GM18508 (cell line): ENCODE measurements around the gene CMSS1.

Source experiments
- ATAC-seq: cut with Tn5 transposase; IDR thresholded peaks from one replicate; pipeline ENCODE4 v1.9.1; 2021; ENCODE audit warnings: moderate number of reproducible peaks; ENCODE audit not compliant: insufficient read depth, unreplicated experiment

Gene CMSS1

DNA sequence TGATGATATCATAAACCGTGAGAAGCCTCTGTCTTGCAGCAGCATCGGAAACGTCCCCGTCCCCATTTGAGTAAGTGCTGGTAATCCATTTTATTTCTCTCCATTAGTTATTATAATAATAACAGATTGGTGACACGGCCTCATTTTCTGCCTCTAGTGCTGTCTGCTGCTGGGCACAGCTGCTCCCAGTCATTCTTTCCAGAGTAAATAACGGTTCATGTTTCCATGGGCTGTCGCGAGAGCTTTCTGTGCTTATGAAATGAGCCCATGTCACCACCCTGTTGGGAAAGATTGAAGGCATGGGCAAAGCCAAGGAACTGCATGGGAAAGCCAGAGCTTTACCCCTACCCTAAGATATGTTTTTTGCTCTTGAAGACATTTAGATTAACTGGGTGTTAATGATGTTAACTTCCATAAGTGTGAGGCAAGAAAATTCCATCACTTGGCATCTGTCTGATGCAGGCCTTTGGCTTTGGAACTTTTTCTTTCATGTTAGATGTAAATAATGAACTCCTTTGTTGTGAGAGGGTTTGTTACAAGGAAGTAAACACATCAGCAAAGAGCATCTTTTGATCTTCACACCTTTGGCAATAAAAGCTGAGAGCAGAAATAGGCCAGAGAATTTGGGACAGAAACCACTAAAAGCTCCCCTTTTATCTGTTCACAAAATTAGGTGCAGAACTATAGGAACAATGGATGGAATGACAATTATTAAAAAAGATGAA lies 154.9 kb downstream of the CMSS1 start:
- no peak for ATAC-seq

DNA sequence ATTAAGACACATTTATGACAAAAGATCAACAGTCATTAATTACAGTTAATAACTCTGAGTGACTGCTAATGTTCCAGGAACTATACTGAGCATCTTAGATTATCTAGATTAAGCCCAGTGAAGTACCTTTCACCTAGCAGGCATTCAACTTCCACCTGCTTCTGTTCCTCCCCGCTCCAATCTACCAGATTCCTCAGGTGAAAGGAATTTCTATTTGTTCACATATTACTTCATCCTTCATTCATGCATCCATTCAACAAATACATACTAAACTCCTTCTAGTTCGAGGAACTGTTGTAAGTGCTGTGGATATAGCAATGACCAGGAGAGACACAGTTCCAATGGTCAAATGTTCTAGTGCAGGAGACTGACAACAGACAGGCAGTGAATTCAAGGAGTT lies 157.3 kb downstream of the CMSS1 start:
- no peak for ATAC-seq

DNA sequence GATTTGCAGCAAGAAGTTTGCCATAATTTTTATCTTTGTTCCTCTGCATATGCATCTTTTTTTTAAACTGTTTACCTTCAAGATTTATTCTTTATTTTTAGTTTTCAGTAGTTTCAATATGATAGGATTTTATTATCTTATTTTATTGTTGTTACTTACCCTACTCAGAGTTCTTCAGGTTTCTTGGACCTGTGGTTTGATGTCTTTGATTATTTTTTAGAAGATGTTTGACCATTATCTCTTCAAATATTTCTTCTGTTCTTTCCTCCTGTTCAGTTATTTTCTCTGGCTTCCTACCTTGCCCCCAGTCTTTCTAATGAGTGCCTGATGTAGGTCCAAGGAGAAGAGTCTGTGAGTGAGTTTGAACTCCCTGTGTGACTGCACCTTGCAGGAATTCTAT lies 158.9 kb downstream of the CMSS1 start:
- ATAC-seq, result no peak

DNA sequence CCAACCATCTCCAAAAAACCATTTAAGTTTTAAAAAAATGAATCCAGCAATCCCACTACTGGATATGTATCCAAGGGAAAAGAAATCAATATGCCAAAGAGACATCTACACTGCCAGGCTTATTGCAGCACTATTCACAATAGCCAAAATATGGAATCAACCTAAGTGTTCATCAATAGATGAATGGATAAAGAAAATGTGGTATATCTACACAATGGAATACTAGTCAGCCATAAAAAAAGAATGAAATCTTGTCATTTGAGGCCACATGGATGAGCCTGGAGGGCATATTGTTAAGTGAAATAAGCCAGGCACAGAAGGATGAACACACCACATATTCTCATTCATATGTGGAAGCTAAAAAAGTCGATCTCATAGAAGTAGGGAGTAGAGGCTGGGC lies 160.6 kb downstream of the CMSS1 start:
- ATAC-seq, result no peak

DNA sequence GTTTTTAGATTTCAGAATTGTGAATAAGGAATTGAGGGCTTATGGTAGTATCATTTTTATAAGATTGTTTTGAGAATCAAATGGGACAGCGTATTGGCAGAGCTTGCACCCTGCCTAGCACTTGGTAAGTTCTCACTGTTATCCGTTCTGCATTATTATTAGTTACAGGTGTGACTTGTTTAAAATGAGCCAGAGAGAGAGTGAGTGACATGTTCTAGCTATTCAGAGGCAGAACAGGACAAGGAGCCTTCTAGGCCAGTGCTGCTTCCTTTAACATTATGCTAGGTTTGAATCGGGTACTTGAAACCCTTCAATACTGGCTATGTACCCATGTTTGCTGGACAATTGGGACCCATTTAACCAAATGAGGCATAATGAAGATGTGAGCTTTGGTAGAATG lies 162.9 kb downstream of the CMSS1 start:
- ATAC-seq, result no peak

DNA sequence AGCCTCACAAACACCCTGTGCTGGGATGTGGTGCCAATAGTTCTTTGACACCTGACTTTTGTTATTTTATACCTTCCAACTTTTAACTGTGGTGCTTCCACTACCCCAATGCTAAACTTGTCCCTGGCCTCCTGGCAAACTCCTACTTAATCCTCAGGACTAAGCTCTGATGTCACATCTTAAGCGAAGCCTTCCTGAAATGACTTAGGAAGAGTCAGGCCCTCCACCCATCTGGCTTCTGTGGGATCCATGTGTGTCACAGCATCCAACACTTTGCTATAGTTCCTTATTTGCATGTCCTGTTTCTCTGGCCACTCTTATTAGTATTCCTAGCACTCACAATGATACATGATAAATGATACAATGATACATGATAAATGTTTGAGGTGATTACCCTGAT lies 163.5 kb downstream of the CMSS1 start:
- ATAC-seq, result no peak

DNA sequence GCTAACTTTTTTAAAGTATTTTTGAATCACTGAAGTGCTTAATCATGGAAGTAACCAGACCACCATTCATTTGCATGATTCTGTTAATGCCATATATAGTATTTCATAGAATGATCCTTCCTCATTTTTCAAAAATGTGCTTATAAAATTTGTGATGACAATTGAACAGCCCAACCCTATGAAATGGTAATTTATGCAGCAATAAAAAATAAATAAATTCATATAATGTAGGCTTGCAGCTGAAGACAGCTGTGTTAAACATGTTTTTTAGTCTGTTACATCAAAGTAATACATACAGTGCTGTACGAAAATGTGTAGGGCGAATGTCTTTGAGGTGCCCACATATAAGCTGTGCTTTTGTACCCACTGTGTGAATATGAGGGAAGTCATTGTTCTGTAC lies 165.0 kb downstream of the CMSS1 start:
- ATAC-seq, result no peak

DNA sequence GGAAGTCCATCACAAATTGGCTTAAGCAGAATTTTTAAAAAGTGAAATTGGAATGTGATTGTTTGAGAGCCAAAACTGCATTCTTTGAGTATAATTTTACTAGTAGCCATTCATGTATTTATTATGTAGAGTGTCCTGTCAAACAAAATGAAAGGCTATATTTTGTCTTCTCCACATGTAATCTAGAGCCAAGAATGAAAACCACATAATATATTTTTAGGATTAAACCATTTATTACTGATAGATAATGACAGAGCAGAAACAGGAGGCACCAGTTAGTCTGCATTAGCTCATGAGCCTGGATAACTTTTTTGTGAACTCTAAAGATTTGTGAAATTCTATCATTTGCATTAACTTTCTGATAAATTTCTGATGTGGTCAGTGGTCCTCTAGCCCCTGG lies 166.5 kb downstream of the CMSS1 start:
- no peak for ATAC-seq

DNA sequence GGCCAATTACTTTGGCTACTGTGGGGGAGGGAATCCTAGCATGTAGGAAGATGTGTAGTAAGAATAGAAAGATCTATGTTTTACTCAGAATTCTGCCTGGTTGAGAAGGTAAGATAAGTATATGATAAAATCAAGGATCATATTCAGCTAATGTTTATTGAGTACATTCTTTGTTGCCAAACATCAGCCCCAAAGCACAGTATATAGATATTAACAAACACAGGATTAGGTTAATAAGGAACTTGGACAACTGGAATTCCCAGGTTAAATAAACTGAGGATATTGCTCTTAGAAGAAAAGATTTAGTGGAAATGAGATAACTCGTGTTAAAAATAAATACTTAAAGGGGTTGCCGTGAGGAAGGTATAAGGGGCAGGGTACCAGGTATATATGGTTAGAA lies 167.0 kb downstream of the CMSS1 start:
- ATAC-seq, result no peak

DNA sequence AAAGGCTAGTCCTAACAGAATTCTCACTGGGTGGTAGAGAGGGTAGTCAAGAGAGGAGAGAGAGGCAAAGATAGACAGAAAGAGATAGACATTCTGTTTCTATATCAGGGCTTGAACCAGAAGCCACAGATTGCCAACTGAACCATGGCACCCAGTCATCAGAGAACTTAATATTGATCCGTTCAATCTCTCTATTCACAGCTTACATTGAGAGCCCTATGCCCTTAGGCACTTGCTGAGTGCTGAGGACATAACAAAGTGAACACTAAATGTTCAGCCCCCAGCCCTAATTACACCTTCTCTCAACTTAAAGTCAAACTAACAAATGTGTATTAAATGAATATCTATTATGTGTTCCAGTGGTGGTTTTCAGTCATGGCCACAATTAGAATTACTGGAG lies 172.5 kb downstream of the CMSS1 start:
- ATAC-seq, result no peak

DNA sequence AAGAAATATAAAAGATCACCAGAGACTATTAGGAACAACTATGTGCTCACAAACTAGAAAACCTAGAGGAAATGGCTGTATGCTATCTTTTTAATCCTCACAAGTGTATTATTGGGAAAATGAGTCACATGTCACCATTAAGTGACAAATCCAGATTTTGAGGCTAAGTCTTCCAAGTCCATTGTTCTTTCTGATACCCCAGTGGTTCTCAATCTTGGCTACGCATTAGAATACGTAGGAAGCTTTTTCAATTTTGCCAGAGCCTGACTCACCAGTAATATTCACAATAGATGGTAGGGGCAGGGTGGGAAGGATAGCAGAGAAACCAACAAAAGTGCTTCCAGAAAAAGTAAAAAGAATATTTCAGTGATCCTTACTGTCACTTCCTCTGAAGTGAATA lies 179.6 kb downstream of the CMSS1 start:
- ATAC-seq, result no peak

DNA sequence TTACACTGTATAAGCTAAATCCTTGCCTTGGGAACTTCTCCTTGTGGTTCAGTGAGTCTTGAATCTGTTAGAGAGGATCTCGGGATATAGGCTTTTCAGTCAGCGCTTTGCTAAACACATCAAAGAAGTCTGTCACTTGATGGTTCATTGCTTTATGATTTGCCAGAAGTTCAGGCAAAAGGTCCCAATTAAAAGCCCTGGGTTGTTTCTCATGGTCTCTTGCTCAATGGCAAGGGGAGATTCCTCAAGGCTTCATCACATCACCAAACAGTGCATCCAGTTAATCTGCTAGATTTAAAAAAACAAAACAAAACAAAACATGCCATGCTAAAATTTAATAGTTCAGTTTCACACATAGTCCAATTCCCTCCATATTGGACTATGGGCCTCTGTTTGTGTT lies 181.9 kb downstream of the CMSS1 start:
- no peak for ATAC-seq

DNA sequence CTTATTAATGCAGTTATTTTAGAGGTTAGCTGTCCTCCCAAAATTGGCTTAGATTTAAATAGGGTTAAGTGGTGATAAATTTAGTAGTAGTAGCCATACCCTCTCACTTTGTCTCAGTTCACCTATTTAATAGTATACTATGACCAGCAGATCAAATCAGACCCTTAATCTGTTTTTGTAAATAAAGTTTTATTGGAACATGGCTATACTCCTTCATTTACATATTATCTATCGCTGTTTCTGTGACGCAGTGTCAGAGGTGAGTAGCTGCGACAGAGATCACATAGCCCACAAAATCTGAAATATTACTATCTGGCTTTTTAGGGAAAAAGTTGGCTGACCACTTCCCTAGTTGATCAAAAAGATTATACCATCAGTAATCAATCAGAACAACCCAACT lies 183.4 kb downstream of the CMSS1 start:
- ATAC-seq, result no peak

DNA sequence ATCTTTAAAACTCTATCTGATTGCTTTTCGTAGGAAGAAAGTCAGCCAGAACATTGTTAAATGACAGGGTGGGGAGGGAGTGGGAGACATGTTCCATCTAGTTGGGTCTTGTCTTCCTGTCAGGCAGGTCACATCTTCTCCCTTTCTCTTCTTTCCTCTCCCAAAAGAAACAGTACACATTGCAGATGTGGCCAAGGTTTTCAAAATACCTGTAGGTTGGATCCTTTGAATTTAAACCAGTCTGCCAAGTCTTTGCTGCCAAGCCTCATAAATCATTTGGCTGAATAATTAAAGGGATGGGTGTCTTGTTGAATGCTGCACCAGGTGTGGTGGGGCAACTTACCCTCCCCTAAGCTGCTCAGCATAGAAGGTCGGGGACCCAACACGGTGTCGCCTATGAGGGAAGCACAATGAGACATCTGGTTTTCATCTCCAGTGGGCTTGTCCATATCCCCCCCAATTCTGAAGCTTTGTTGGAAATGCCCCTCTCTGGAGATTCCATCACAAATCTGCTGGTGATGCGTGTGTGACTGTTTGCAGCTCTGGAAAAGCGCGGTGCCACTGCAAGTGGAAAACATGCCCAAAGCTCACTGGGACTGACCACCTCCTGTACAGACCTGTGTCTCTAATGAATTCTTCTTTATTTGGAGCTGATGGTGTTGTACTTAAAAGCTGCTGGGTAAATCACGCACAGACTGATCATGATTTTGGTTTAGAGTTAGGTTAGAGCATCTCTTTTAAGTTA lies 184.0 kb downstream of the CMSS1 start:
- ATAC-seq, result no peak

DNA sequence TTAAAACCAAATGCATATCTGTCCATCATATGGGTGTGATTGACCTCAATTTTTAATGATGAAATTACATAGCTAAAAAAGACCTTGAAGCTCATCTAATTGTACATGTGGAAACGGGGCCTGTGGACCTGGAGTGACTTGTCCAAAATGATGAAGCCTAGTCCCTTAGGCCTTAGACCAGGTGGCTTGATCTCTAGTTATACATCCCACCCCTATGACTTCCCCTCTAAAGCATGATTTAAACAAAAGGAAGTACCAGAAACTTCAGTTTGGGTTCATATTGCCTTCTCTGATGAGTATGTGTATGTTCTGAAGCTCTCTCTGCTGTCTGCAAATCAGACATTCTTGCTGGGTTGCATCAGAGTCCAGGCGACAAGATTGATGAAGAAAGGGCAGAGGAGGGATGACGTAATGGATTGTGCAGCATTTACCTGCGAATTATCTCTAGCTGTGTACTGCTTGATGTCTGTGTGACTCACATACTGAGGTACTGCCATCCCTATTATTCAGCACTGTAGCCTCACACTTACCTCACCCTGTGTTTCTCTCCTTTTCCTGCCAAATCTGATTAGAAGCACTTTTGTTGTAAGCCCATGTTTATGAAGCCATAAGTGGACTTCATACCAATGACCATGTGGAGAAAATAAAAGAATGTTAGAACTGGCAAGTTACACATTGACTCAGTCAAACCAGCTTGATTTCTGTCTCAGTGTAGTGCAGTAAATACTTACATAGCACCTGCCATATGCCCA lies 185.1 kb downstream of the CMSS1 start:
- no peak for ATAC-seq

DNA sequence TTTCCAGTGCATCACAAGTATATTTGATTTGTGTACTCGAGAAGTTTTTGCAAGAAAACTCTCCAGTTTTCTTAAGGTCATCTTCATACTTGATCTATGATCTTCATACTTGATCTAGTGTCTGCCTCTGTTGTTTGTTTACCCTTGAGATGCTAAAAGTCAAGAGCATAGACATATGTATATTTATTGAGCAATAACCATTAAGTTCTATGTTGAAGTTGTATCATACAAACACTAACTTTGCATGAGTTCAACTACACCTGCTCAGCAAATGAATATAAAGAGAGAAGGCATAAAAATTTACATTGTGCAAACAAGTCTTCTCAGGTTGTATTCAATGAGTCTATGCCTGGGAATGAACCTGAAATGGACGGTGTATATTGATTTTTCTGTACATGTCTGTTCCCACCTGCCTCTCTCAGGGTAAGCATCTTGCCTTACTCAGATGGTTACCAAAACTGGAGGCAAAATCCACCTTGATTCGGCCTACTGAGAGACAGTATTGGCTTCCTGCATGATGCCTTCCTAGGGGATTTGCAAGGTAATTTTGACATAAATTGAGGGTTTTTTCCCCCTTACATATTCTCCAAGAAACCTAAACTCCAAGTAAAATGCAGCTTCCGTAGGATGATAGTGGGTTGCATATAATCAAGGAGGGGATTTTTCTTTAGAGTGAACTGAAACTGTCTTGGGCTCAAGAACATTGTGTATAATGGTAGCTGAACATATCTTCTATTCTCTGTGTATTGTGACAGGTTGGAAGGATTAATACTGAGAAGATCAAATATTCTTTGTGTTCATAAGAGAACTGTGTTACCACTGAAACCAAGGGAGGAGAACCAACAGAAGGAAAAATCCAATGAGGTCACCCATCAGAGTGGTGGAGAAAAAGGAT lies 186.2 kb downstream of the CMSS1 start:
- no peak for ATAC-seq

DNA sequence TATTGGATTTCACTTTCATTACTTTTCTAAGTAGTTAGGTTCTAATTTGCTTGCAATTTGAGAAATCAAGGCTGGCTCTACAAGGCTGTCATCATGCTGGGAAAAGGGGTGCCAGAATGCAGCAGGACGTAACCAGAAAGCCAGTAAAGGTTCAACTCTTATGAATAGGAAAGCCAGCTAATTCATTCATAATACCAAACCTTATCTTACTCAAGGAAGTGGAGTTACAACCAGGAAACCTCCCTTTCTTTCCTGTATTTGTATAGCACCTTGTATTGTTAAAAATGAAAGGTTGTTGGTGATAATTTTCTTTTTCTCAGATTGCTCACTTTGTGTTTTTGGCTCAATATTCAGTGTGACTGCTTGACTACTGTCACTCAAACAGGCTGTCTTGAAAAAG lies 187.3 kb downstream of the CMSS1 start:
- ATAC-seq, result no peak

DNA sequence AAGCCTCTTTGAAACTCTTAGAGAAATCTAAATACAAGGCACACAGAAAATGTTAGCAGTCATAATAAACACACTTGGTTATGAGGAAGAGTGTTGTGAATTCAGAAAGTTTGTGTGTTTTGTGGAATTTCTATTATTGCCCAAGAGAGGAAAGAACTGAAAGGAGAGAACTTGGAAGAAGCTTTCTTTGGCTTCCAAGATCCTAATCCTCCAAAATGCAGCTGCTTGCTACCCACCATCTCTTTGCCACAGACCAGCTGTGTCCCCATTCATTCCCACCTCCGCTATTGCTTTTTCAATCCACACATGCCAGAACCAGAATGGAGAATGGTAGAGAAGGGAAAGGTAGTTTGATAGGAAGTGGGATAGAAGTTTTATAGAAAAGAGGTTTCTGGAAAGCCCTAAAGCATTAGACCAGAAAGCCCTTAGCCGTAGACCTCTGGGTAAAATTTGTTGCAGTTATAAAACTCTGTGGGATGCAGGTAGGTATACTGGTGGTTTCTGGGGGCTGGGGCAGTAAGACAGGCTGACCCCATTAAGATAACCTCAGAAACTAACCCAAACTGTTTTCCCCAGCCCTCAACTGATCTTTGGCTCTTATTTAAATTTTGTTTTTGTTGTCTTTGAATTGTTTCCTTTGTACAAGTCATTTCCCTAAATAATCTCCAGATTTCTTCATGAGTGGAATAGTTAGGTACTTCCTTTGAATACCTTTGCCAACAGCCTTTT lies 188.2 kb downstream of the CMSS1 start:
- ATAC-seq, result no peak

DNA sequence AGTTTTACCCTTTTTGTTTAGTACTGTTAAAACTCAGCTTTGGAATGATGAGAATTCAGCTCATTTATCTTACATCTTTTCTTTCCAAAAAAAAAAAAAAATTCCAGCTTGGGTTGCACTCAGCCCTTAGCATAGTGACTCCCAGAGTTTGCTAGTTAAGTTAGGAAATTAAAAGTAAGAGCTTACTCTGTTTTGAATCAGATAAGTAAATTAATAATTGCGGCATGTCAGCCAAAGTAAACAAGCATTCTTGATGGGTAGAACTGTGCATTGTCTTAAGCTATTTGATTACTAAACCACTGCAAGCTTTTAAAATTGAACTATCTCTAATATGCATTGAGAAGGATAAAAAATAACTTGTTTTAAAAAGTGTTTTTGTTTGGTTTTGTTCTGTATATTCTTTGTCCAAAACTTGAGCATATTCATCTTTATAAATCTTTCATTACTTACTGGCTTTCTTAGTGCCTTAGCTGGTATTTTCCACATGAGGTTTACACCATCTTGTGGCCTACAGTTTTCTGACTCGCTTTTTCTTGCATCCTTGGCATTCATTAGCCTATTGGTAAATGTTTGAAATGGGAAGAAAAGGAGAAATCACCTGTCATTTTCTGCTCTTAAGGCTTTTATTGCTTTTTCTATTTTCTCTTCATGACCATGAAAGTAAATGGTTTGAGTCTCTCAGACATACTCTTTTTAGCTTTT lies 189.1 kb downstream of the CMSS1 start:
- no peak for ATAC-seq
